Nephron progenitor cell (in vitro differentiated cells): ENCODE data around the gene KPNA6.
"Not testable (repeated sequence)": the region's sequence is repeated elsewhere in the genome, so short reads cannot be mapped to it uniquely, and the experiment has no call there.

Experiments used
- DNase-seq: peaks from one replicate; pipeline ENCODE4 v3.0.0; 2021
- H3K27ac Mint-ChIP-seq: 2 replicates; pipeline ENCODE4 v1.8.0; 2021; ENCODE audit warnings: mild to moderate bottlenecking, moderate library complexity, mixed read lengths
- H3K27me3 Mint-ChIP-seq: 2 replicates; pipeline ENCODE4 v1.8.0; 2021; ENCODE audit warnings: mild to moderate bottlenecking, low read depth, mixed read lengths; ENCODE audit not compliant: poor library complexity
- H3K36me3 Mint-ChIP-seq: 2 replicates; pipeline ENCODE4 v1.8.0; 2021; ENCODE audit warnings: low read depth, mixed read lengths
- H3K4me1 Mint-ChIP-seq: 2 replicates; pipeline ENCODE4 v1.8.0; 2021; ENCODE audit warnings: mixed read lengths
- H3K4me3 Mint-ChIP-seq: 2 replicates; pipeline ENCODE4 v1.8.0; 2021; ENCODE audit warnings: mild to moderate bottlenecking, moderate library complexity, mixed read lengths
- H3K9me3 Mint-ChIP-seq: 2 replicates; pipeline ENCODE4 v1.8.0; 2021; ENCODE audit warnings: mild to moderate bottlenecking, moderate library complexity, mixed read lengths
- CTCF ChIP-seq: fragments of 200-600 bp; sonication (generic); IDR thresholded peaks from 2 replicates; pipeline ENCODE4 v1.5.0; 2021; ENCODE audit warnings: antibody characterized with exemption

Gene KPNA6

GRCh38 chr1:32142446-32143301, 34.8 kb downstream of the KPNA6 start:
- peaks cover 37% of the 10 kb centered on the region for H3K36me3 Mint-ChIP-seq
- H3K9me3 Mint-ChIP-seq: peaks cover 25% of the 10 kb centered on the region
- no peak overlapping the region for H3K4me3 Mint-ChIP-seq
- H3K27me3 Mint-ChIP-seq: no peaks in the 10 kb centered on the region
- peaks cover 4% of the 10 kb centered on the region for H3K4me1 Mint-ChIP-seq
- TF ChIP-seq CTCF: no peak
- peak overlapping the region; percentile 79 for H3K27ac Mint-ChIP-seq
- DNase-seq: no peak

GRCh38 chr1:32143302-32143695, 35.4 kb downstream of the KPNA6 start:
- not testable (repeated sequence) for H3K4me1 Mint-ChIP-seq, H3K27ac Mint-ChIP-seq, H3K27me3 Mint-ChIP-seq, DNase-seq, H3K4me3 Mint-ChIP-seq
- peaks cover 31% of the 10 kb centered on the region for H3K9me3 Mint-ChIP-seq
- H3K36me3 Mint-ChIP-seq: peaks cover 39% of the 10 kb centered on the region

- no peak overlapping the region for H3K27ac Mint-ChIP-seq
- H3K4me1 Mint-ChIP-seq: peaks cover 4% of the 10 kb centered on the region
- no peak for DNase-seq
- H3K36me3 Mint-ChIP-seq: peaks cover 46% of the 10 kb centered on the region
- H3K4me3 Mint-ChIP-seq: no peak overlapping the region
- H3K9me3 Mint-ChIP-seq: peaks cover 39% of the 10 kb centered on the region
- no peak for TF ChIP-seq CTCF
- no peaks in the 10 kb centered on the region for H3K27me3 Mint-ChIP-seq
Observed at GRCh38 chr1:32144033-32144432, 36.2 kb downstream of the KPNA6 start.

- not testable (repeated sequence) for H3K27me3 Mint-ChIP-seq, H3K27ac Mint-ChIP-seq, H3K4me1 Mint-ChIP-seq, DNase-seq, H3K4me3 Mint-ChIP-seq
- Mint-ChIP-seq H3K9me3 (peaks cover 53% of the 10 kb centered on the region), H3K36me3 (peaks cover 62% of the 10 kb centered on the region)
Observed at GRCh38 chr1:32147799-32148198, 39.9 kb downstream of the KPNA6 start.

GRCh38 chr1:32150847-32151246, 43.0 kb downstream of the KPNA6 start:
- Mint-ChIP-seq H3K9me3 (peaks cover 46% of the 10 kb centered on the region), H3K4me1 (no peaks in the 10 kb centered on the region), H3K36me3 (peaks cover 54% of the 10 kb centered on the region), H3K27me3 (no peaks in the 10 kb centered on the region), H3K4me3 (no peak overlapping the region), H3K27ac (peak overlapping the region; percentile 24)
- no peak for DNase-seq
- no peak for TF ChIP-seq CTCF

GRCh38 chr1:32151319-32151787, 43.5 kb downstream of the KPNA6 start:
- no peak for TF ChIP-seq CTCF
- H3K27ac Mint-ChIP-seq: peak overlapping the region; percentile 24

GRCh38 chr1:32159189-32159588, 51.3 kb downstream of the KPNA6 start:
- DNase-seq: no peak
- Mint-ChIP-seq H3K36me3 (peaks cover 74% of the 10 kb centered on the region), H3K27me3 (no peaks in the 10 kb centered on the region), H3K27ac (no peak overlapping the region), H3K4me1 (no peaks in the 10 kb centered on the region), H3K9me3 (no peaks in the 10 kb centered on the region), H3K4me3 (no peak overlapping the region)
- no peak for TF ChIP-seq CTCF

More at GRCh38 chr1:32151319-32151787, 43.5 kb downstream of the KPNA6 start:
- H3K36me3 Mint-ChIP-seq: peaks cover 54% of the 10 kb centered on the region
- no peaks in the 10 kb centered on the region for H3K4me1 Mint-ChIP-seq
- no peak for DNase-seq
- peaks cover 41% of the 10 kb centered on the region for H3K9me3 Mint-ChIP-seq
- no peaks in the 10 kb centered on the region for H3K27me3 Mint-ChIP-seq
- H3K4me3 Mint-ChIP-seq: no peak overlapping the region
